ENCODE measurements around the gene NPAS3.

The NPAS3 gene

DNA sequence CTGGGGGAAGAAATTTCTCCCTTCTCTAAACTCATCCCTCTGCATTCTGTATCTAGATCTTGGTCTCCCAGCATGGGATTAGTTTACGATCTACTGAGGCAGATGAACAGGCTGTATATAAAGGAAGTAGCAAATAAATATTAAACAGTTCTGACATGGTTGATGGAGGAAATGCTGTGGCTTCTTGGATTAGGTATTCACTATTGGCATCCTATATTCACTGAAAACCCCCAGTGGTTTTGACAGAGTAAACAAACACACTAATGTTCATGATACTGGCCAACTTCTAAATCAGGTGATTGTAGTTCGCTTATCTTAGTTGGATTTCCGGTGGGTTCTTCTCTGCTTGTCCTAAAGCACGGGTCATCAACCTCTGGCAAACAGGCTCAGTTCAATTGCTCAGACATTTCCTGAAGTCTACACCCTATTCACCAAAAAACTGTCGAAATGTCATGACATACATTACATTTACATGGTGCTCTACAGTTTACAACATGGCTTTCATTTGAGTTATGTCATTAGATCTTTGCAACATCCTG, 578.3 kb downstream of the NPAS3 start:
- DNase-seq (ENCODE audit: low read depth): no peak

DNA sequence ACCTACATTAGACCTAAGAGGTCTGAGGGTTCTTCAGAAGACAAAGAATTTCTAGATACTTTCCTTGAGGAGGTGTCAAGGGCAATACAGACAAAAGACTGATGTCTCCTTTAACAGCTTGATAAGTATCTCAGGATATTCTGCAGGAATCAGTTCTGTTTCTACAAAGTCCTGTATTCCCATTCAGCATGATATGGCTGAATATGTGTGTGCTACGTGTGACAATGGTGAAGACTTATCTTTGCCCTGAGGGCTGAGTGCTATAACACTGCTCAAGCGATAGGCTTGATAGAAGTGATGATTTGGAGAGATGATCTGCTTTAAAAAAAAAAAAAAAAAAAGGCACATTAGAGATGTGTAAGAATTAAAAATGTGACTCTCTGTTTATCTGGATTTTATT, 582.5 kb downstream of the NPAS3 start:
- DNase-seq (ENCODE audit: low read depth): no peak

GRCh38 chr14:33524244-33524643, 585.6 kb downstream of the NPAS3 start:
- DNase-seq (ENCODE audit: low read depth): no peak

DNA sequence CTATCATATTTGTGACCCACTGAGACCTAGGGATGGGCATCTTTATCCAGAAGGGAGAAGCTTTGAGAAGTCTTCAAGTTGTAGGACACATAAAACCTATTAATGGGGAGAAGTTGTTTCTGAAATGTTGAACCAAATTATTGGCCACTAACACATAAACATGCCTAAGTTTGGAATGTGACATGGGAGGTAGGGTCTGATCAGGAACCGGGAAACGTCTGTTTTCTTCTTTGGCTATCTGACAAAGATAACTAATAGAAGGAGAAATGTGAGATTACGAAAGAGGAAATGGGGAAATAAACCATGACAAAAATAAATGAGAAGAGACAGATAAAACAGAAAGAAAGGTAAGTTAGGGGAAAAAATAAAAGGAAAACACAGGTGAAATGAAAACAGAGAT, 586.9 kb downstream of the NPAS3 start:
- no peak for DNase-seq (ENCODE audit: low read depth)

DNA sequence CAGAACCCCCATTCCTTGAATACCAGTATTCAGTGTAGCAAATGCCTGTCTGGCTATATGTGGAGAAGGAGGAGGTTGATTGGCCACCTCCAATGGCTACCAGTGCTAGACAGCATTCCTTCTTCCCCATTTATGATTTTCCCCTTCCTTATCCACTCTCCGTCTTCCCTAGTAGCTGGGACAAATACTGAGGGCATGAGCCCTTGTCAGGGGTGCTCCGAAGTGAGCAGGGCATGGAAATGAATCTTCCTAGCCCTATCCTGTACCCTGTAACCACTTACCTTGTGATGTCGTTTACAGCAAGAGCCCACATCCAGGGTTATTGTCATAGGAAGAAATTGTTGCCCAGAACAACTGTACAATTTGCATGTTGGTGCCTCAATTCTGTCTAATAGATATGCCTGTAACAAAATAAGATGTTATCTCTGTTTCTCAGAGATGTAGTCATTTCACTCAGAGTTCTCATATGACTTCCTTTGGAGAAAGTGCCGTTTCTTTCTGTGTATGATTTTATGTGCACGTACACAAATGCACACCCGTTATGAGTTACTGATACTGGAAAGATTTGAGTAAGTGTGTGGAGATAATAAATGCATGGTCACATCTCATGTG, 588.5 kb downstream of the NPAS3 start:
- no peak for DNase-seq (ENCODE audit: low read depth)

- DNase-seq (ENCODE audit: low read depth): no peak
These were observed 590.0 kb downstream of the NPAS3 start for GRCh38 chr14:33528655-33529054.

- DNase-seq (ENCODE audit: low read depth): no peak
These were observed 591.4 kb downstream of the NPAS3 start for GRCh38 chr14:33529787-33530757.

- no peak for DNase-seq (ENCODE audit: low read depth)
These were observed 593.9 kb downstream of the NPAS3 start for GRCh38 chr14:33532553-33532952.

DNA sequence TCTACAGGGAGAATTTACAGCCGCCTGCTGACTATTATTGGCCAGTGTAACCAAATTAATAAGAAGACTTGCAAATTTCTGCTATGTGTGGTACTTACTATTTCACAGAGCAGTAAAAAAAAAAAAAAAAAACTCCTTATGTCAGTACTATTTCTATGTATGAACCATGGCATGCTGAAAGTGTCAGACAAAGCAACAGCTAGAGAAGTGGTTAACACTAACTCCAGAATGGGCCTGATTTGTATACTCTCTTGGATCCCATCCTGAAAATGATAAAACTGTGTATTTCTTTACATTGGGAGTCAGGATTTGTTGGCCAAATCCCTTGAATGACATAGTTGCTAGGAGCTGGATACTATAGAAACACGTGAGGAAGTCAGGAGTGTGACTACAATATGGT, 595.4 kb downstream of the NPAS3 start:
- DNase-seq (ENCODE audit: low read depth): no peak

GRCh38 chr14:33534632-33535031, 596.0 kb downstream of the NPAS3 start:
- DNase-seq (ENCODE audit: low read depth): no peak

DNA sequence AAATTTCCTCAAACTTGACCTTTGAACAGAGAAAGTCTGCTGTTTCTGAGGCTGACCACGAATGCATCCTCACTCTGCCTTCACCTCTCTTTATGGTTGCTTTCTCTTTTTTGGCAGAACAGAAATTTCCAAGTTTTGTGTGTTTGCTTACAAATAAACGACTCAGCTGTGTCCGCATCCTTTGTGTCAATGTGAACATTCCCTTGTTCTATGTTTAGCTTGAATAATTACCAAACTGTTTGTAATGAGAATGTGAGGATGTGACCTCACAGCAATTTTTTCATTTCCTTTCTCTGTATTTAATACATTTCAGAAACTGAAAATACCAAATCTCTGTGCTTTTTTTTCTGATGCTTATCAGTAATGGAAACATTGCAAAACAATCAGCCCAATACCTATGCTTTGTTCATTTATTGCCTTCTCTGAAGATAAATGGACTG, 601.3 kb downstream of the NPAS3 start:
- DNase-seq (ENCODE audit: low read depth): no peak

DNA sequence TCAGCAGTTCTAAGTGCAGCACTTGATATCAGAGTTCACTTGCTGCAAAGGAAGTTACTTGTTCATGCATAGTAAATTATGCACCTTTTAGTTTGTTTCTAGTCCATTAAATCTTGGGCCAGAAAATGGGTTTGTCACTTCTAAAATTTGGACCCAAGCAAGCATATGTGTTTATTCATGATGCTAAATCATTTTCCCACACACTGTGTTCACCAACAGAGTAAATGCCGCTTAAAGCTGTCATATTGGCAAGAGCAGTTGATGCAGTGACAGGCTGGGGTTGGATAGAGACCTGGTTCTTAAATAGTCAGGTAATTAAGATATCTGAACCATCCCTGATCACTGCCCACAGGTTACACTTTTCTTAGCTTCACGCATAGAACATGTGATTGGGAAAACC, 602.5 kb downstream of the NPAS3 start:
- DNase-seq (ENCODE audit: low read depth): no peak

DNA sequence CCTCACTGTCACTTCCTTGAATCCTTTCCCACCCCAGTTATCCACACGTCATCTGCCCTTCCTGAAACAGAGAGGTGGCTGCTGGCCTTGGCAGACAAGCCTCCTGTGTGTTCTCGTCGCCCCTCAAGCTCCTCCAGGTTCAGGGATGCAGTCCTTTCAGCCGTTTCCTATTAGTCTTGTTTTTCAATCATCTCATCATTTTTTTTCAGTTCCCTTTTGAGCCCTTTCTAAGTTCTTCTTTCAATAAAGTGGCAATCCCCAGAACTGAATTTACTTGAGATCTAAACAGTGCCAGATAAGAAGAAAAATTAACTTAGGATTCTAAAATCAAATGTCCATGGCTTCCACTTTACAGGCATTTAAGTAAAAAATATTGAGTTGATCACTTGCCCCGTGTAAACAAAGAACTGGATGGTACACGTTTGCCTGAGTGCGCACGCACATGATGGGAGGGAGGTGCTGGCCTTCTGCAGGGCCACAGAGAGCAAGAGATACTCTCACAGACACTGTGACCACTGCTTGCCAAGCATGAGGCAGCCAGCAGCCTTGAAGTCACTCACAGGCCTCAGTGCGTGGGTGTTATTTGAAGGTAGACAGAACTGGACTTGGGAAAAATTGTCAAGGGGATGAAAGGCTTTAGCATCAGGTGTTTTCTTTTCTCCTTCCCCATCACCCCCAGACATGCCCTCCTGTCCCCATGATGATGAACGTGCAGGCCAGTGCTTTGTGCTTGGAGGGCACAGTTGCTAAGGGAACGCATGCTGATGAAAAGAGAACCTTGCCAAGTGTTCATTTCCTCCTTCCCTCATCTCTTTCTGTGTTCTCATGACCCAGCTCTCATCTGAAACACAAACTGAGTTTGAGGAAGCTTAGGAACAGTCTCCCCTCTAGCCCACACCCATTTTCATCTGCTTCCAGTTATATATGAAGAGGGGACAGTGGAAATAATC, 603.9 kb downstream of the NPAS3 start:
- DNase-seq (ENCODE audit: low read depth): no peak

GRCh38 chr14:33545696-33546095, 607.0 kb downstream of the NPAS3 start:
- DNase-seq (ENCODE audit: low read depth): no peak

DNA sequence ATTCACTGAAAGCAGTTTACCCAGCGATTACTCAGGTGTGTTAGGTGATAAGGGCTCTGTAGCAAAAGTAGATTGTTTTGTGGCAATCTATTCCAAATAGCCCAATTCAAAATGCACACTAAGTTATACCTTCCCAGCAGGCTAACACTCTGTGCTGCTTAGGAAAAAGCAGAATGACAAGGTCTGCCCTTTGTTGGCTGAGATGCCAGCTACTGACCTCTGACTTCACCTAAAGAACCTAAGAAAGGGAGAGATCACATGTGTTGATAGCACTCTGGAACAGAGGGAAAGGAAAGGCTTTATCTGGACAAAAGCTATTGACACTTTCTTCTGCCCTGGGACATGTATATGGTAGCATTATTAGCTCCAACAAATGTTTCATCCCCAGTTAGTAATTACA, 609.9 kb downstream of the NPAS3 start:
- no peak for DNase-seq (ENCODE audit: low read depth)

DNA sequence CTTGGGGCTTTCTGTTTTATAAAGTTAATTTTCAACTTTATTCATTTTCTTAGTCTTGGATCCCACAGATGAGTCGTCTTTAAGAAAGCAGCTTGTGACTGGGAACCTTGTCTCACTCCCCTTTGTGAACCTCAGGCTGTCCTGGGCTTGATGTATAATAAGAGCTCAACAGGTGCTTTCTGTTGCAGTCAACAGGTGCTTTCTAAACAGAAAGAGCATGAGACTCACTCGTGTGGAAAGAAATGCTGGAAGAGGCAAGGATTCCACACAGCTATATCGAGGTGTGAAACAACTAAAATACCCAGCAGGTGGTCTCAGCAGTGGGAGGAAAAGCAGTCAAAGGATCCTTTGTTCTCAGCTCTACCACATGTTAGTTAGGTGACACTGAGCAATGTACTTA, 613.3 kb downstream of the NPAS3 start:
- no peak for DNase-seq (ENCODE audit: low read depth)

DNA sequence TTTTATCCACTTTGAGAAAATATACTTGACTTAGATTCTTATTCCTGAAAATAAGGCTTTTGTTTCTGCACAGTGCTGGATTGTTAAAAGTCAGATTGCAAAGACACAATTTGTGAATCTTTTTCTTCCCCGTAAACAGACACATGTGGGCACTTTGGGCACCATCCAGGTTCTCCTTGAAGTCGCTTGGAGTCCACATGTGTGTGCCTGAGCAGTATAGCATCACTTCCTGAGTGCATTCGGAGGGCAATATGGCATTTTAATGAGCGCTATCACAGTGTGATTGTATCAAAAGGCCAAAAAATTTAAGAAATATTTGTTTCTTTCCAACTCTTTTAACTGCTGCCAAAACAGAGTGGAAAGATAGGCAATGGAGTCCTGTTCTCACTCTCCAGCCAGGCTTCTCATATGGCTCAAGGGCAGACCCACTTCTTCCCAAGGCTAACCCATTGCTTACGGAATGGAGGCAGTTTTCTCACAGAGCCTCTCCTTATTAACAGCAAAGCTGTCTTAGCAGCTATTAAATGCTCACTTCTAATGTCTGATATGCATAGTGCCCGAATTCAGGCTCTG, 615.1 kb downstream of the NPAS3 start:
- no peak for DNase-seq (ENCODE audit: low read depth)

DNA sequence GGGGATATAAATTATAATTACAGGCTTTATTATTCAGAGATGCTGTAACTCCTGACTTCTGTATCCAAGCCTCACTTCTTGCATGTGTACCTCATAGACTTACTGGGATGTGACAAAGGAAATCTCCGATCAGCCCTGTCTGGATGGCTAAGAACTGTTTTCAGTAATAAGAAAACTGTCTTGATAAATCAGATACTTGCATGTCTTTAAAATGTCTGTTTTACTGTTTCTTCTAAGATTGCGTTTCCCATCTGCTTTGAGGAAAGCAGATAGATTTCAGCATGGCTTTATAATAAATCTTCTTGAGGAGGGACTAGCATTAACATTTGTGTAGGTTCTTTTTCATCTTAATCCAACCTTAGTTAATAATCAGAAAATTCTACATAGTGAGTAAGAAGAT, 616.3 kb downstream of the NPAS3 start:
- DNase-seq (ENCODE audit: low read depth): no peak

GRCh38 chr14:33555710-33556350, 617.2 kb downstream of the NPAS3 start:
- DNase-seq (ENCODE audit: low read depth): no peak

DNA sequence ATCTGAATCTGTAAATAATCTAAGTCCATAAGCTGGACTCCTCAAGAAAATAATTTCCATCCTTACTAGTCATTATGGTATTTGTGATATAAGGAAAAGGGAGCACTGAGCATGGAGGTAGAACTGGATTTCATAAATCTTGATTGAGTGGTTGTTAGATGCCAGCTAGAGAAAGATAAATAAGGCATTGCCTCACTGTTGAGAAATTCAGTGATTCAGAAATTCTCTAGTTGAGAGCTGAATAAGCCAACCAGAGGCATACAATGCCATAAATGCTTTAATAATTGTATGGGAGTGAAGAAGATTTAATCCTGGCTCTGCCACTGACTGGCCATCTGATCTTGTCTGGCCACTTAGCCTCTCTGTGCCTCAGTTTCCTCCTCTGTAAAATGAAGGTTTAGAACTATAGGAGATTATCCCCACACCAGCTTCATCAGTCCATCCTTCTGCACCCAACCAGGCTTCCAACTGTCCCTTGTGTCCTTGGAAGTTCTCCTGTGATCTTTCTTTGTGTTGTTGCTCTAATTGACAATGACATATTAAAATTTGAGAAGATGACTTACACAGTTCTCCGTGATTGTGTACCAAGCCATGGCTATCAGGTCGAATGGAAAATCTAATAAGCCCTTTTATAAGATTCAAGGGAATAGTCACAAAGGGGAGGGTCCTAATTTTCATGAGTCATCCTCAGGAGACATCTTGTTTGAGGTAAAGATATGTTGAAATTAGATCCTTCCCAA, 617.9 kb downstream of the NPAS3 start:
- DNase-seq (ENCODE audit: low read depth): no peak
